Suprapubic skin (tissue), 4 donors: ENCODE results near the gene THY1. TPM values are rescaled to one million over a fixed set of nuclear protein-coding genes. Genes with fewer than 3 reads are reported as not detected.

ENCODE experiments used
- DNase-seq, 2 donors: peaks; one replicate each; pipeline ENCODE4 v3.0.0-alpha.2; 2019; ENCODE audit warnings: low spot score in 2 of 2
- H3K27ac ChIP-seq: fragments of 200-600 bp; sonication (generic); one replicate; pipeline ENCODE4 v1.5.1; 2019
- H3K27me3 ChIP-seq: fragments of 200-600 bp; sonication (generic); one replicate; pipeline ENCODE4 v1.5.1; 2019
- H3K36me3 ChIP-seq: fragments of 200-600 bp; sonication (generic); one replicate; pipeline ENCODE4 v1.5.1; 2019
- H3K4me1 ChIP-seq: fragments of 200-600 bp; sonication (generic); one replicate; pipeline ENCODE4 v1.5.1; 2019
- H3K4me3 ChIP-seq: fragments of 200-600 bp; sonication (generic); one replicate; pipeline ENCODE4 v1.5.1; 2019; ENCODE audit warnings: mild to moderate bottlenecking
- H3K9me3 ChIP-seq: fragments of 200-600 bp; sonication (generic); one replicate; pipeline ENCODE4 v1.5.1; 2019
- CTCF ChIP-seq, 2 donors: fragments of 200-600 bp in 1 of 2; fragments of 450-650 bp in 1 of 2; sonication (generic) in 1 of 2; IDR thresholded peaks; one replicate each; pipeline ENCODE4 v1.5.1; 2016 to 2019; ENCODE audit warnings: antibody characterized with exemption in 2 of 2, mild to moderate bottlenecking in 1 of 2, moderate library complexity in 1 of 2
- EP300 ChIP-seq: sonication (generic); formaldehyde crosslinking; IDR thresholded peaks from one replicate; pipeline ENCODE4 v1.6.1; 2017; ENCODE audit warnings: antibody characterized with exemption
- POLR2A ChIP-seq, 2 donors: fragments of 450-650 bp; IDR thresholded peaks; one replicate each; pipeline ENCODE4 v1.6.1; 2017; ENCODE audit warnings: antibody characterized with exemption in 2 of 2, mild to moderate bottlenecking in 2 of 2, moderate library complexity in 2 of 2
- POLR2AphosphoS5 ChIP-seq, 3 donors: sonication (generic); formaldehyde crosslinking; IDR thresholded peaks; one replicate each; pipeline ENCODE4 v1.6.1; 2017; ENCODE audit warnings: antibody characterized with exemption in 3 of 3
- WGBS: methylation state at CpG from one replicate; pipeline ENCODE4 v1.1.5; 2018; 5-methylcytosine and 5-hydroxymethylcytosine counted together
- total RNA-seq, 4 donors: library from RNA; depleted of rRNA; stranded (reverse); fragments of >200 nt; gene quantifications; one replicate each; pipeline ENCODE4 v1.1.0, GENCODE V29; 2016

The THY1 gene
- total RNA-seq, 4 donors from 2014 or later, result 3.5 to 18.8 (median 6.9) TPM

- Histone ChIP-seq H3K9me3 (peaks cover 20% of the 10 kb centered on the region), H3K27me3 (no peaks in the 10 kb centered on the region), H3K4me1 (no peaks in the 10 kb centered on the region), H3K36me3 (no peaks in the 10 kb centered on the region), H3K4me3 (no peak overlapping the region), H3K27ac (no peak overlapping the region)
- TF ChIP-seq POLR2A (IDR thresholded peaks at IDR 0.05), result no peak
- no peak for TF ChIP-seq POLR2AphosphoS5 (IDR thresholded peaks at IDR 0.05)
- no peak for TF ChIP-seq CTCF (IDR thresholded peaks at IDR 0.05)
- TF ChIP-seq EP300, result no peak
- DNase-seq, result no peak
- 86% methylated on average over 8 of the region's 8 CpGs for WGBS
Observed at GRCh38 chr11:119402470-119402869, 20.5 kb downstream of the THY1 start.

- no peak for DNase-seq
- no peak for TF ChIP-seq POLR2AphosphoS5 (IDR thresholded peaks at IDR 0.05)
- TF ChIP-seq EP300, result no peak
- TF ChIP-seq POLR2A (IDR thresholded peaks at IDR 0.05), result no peak
- TF ChIP-seq CTCF (IDR thresholded peaks at IDR 0.05), result no peak
Observed at GRCh38 chr11:119400860-119401259, 22.1 kb downstream of the THY1 start.

GRCh38 chr11:119397740-119398139 lies 25.2 kb downstream of the THY1 start:
- H3K27ac ChIP-seq, result no peak overlapping the region
- no peaks in the 10 kb centered on the region for H3K27me3 ChIP-seq
- H3K4me3 ChIP-seq, result no peak overlapping the region
- no peaks in the 10 kb centered on the region for H3K4me1 ChIP-seq
- TF ChIP-seq EP300, result no peak
- TF ChIP-seq CTCF (IDR thresholded peaks at IDR 0.05), result no peak
- TF ChIP-seq POLR2AphosphoS5 (IDR thresholded peaks at IDR 0.05), result no peak
- no peak for TF ChIP-seq POLR2A (IDR thresholded peaks at IDR 0.05)
- no peaks in the 10 kb centered on the region for H3K36me3 ChIP-seq
- peaks cover 22% of the 10 kb centered on the region for H3K9me3 ChIP-seq
- no peak for DNase-seq

More at GRCh38 chr11:119400860-119401259, 22.1 kb downstream of the THY1 start:
- H3K27ac ChIP-seq, result no peak overlapping the region
- H3K27me3 ChIP-seq, result no peaks in the 10 kb centered on the region
- H3K9me3 ChIP-seq, result peaks cover 22% of the 10 kb centered on the region
- no peaks in the 10 kb centered on the region for H3K36me3 ChIP-seq
- no peak overlapping the region for H3K4me3 ChIP-seq
- no peaks in the 10 kb centered on the region for H3K4me1 ChIP-seq

- Histone ChIP-seq H3K9me3 (peaks cover 22% of the 10 kb centered on the region), H3K27ac (no peak overlapping the region), H3K4me1 (no peaks in the 10 kb centered on the region), H3K4me3 (no peak overlapping the region), H3K36me3 (no peaks in the 10 kb centered on the region), H3K27me3 (no peaks in the 10 kb centered on the region)
- 98% methylated on average over 1 of the region's 1 CpG for WGBS
- TF ChIP-seq CTCF (IDR thresholded peaks at IDR 0.05), result no peak
- no peak for TF ChIP-seq EP300
- no peak for TF ChIP-seq POLR2AphosphoS5 (IDR thresholded peaks at IDR 0.05)
- no peak for TF ChIP-seq POLR2A (IDR thresholded peaks at IDR 0.05)
- no peak for DNase-seq
Observed at GRCh38 chr11:119396835-119397234, 26.1 kb downstream of the THY1 start.

GRCh38 chr11:119391275-119391674 lies 31.7 kb downstream of the THY1 start:
- no peak overlapping the region for H3K27ac ChIP-seq
- no peak for DNase-seq
- no peak for TF ChIP-seq POLR2AphosphoS5 (IDR thresholded peaks at IDR 0.05)
- H3K4me1 ChIP-seq, result no peaks in the 10 kb centered on the region
- H3K4me3 ChIP-seq, result no peak overlapping the region
- no peaks in the 10 kb centered on the region for H3K27me3 ChIP-seq
- H3K9me3 ChIP-seq, result no peaks in the 10 kb centered on the region
- WGBS, result 92% methylated on average over 7 of the region's 7 CpGs
- H3K36me3 ChIP-seq, result no peaks in the 10 kb centered on the region

GRCh38 chr11:119389611-119390254 lies 33.2 kb downstream of the THY1 start:
- no peak for TF ChIP-seq EP300
- TF ChIP-seq CTCF (IDR thresholded peaks at IDR 0.05), result peak in 1 of 2 donors; percentile 18
- no peak for TF ChIP-seq POLR2A (IDR thresholded peaks at IDR 0.05)
- Histone ChIP-seq H3K4me1 (no peaks in the 10 kb centered on the region), H3K4me3 (no peak overlapping the region), H3K36me3 (no peaks in the 10 kb centered on the region), H3K27me3 (no peaks in the 10 kb centered on the region), H3K9me3 (no peaks in the 10 kb centered on the region), H3K27ac (no peak overlapping the region)
- WGBS, result 78% methylated on average over 5 of the region's 5 CpGs
- DNase-seq, result no peak
